ENCODE results near the gene ARHGAP22.

Gene ARHGAP22

DNA sequence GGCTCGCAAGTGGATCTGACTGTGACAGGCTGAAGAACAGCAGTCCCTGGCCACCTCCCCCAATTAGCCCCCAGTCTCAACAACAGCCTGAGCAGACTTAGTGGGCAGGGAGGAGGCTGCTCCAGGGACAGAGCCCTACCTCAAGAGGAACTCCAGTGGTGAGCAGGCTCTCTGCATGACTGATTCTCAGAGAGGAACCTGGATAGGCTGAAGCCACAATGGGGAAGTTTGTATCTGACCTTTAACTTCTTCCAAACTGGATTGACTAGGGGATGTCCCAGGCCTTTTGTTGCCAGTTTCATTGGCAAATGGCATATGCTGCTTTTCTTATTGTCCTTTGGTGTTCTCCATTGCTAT is 93.0 kb downstream of the ARHGAP22 start:
- Mint-ChIP-seq H3K27me3 (peaks cover 4% of the 10 kb centered on the region), H3K4me1 (peaks cover 5% of the 10 kb centered on the region), H3K4me3 (no peak overlapping the region), H3K9me3 (peaks cover 8% of the 10 kb centered on the region), H3K27ac (no peak overlapping the region), H3K36me3 (peaks cover 4% of the 10 kb centered on the region)
- DNase-seq (ENCODE audit: low spot score in 2 of 2): no peak
- peak; percentile 57 for ATAC-seq (ENCODE audit: low read depth)

DNA sequence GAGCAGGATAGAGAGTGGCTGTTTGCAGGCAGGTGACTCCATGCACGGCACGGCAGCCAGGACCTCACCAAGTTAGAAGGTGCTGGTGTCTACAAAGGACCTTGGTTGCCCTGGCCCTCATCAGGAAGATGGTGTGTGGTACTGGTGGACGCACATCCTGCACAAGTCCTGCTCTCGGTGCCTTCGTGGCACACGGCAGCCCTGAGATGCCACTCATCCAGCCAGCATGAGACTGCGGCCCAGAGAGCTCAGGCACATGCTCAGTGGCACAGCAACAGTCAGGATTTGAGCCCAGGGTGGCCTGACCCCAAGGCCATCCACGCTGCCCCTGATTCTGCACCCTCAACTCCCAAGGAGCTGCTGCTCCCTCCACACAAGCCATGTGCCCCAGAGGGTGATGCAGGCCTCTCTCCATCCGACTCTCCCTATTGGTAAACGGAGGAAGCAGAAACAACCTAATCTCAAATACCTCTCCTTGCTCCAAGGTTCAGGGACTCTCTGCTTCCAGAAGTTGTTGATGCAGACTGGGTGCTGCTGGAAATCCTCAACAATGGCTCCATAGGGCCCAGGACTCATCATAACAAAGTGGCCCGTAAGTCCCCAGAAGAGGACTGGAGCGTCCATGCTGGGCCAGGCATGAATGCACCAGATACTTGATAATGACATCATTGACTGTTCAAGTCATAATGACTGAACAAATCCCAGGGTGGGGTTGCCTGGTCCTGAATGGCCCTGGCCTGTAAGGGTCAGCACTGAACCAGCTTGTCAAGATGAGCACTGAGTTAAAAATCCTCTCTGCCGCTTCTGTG is 93.6 kb downstream of the ARHGAP22 start:
- ATAC-seq (ENCODE audit: low read depth) (no peak), DNase-seq (ENCODE audit: low spot score in 2 of 2) (no peak)
- no peak overlapping the region for H3K27ac Mint-ChIP-seq
- H3K9me3 Mint-ChIP-seq: peaks cover 8% of the 10 kb centered on the region
- peaks cover 4% of the 10 kb centered on the region for H3K27me3 Mint-ChIP-seq
- no peak overlapping the region for H3K4me3 Mint-ChIP-seq
- peaks cover 5% of the 10 kb centered on the region for H3K4me1 Mint-ChIP-seq
- peaks cover 4% of the 10 kb centered on the region for H3K36me3 Mint-ChIP-seq

DNA sequence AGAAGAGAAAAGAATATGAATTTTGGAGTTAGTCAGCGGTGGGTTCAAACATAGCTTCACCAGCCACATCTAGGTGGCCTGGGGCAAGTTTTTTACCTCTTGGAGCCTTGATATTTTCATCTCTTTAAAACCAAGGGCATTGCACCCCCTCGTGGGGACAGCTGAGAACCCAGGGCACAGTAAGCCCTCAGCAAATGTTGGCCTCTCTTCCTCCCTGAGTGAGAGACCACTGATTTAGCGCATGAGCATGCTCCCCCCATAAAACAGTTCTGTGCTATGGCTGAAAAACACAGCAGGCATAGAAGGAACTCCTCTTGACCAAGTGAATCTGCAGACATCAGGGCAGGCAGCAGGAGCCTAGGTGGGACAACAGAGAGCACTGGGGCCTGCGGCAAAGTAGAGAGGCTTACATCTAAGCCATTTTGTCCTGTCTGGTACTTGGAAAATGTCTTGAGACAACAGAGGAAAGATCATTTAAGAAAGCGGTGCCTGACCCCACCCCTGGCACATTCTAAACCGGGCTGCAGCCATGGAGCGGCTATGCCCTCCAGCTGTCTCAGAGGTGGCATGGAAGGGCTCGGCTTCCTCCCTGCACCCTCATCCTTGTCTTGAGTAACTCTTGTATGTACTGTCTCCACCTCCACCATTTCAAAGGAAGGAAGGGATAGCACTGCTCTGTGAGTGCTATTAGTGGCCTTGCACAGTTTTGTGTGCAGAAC is 94.7 kb downstream of the ARHGAP22 start:
- ATAC-seq (ENCODE audit: low read depth) (no peak), DNase-seq (ENCODE audit: low spot score in 2 of 2) (no peak)
- no peak overlapping the region for H3K27ac Mint-ChIP-seq
- H3K4me1 Mint-ChIP-seq: peaks cover 8% of the 10 kb centered on the region
- peaks cover 4% of the 10 kb centered on the region for H3K27me3 Mint-ChIP-seq
- H3K9me3 Mint-ChIP-seq: peaks cover 6% of the 10 kb centered on the region
- no peak overlapping the region for H3K4me3 Mint-ChIP-seq
- peaks cover 4% of the 10 kb centered on the region for H3K36me3 Mint-ChIP-seq

DNA sequence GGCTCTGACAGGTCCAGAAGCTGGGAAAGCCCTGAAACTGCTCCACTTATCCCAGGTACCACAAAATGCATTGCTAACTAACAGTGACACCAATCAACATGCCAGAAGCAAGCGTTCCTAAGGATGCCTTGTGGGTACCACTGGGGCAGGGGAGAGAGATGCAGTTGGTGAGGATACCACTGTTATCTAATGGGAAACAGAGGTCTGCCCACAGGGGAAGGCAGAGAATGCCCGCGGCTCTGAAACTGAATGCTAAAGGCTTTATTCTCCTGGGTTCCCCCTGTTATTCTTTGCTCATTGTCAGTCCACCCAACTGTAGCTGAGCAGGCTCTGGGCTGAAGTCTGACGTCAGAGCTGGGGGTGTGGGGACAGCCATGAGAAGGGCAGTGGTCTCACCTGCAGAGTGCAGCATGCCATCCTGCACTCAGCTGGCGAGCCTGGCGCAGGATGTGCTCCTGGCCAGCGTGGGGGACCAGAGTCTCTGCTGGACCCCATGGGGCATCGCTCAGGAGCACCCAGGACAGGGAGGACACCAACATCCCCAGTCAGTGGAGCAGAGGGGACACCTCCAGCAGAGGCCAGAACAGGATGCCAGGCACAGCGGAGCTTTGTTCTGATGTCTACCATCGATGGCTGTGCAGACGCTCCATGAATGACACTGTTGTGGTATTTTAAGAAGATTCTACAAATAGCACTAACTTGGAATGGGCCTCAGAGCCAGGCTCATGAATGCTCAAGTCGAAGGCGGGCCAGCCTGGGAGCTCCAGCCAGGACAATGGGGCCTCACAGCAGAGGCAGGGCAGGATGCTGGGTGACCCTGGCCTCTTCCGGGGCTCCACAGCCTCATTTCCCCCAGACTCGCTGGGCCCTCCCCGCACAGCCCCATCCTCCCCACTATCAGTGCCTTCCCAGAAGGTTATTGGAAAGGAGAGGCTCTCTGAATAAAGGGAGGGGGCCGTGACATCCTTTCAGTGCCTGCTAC is 95.8 kb downstream of the ARHGAP22 start:
- Mint-ChIP-seq H3K4me1 (peaks cover 8% of the 10 kb centered on the region), H3K27ac (no peak overlapping the region), H3K9me3 (peaks cover 3% of the 10 kb centered on the region), H3K4me3 (no peak overlapping the region), H3K36me3 (peaks cover 2% of the 10 kb centered on the region), H3K27me3 (peaks cover 6% of the 10 kb centered on the region)
- DNase-seq (ENCODE audit: low spot score in 2 of 2) (no peak), ATAC-seq (ENCODE audit: low read depth) (no peak)

DNA sequence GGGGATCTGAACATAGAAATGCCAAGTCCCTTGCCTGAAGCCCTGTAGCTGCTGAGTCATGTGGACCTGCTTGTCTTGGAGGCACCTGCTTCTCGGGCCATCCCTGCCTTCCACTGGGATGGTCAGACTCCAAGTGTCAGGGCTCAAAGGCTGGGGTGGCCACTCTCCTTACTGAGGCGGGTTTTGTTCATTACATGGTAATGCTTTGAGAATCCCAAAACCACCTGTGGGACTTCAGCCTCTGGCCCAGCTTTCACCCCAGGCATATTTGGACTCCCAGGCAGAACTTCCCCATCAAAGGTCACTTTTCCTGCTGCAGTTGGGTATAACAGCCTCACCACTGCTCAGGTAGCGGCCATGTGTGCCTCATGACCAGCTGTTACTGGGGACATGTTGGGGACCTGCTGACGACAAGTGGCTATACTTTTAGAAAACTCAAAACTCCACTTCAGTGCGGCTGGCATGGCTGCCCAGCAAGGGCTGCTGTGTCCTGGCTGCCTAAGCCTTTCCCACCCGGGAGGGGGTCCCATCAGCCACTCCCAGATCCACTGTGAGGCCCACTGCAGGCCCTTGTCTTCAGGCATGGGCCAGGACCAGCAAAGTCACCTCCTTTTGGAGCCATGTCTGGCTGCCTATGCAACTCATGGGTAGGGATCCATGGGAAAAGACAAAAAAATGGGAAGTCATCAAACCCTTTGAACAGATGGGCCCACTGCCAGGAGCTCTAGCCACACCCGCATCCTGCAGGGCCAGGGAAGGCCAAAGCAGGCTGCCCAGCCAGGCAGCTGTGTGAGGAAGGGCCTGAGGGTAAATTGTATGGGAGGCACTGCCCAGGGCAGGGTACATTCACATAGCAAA is 96.7 kb downstream of the ARHGAP22 start:
- Mint-ChIP-seq H3K4me1 (peaks cover 8% of the 10 kb centered on the region), H3K36me3 (no peaks in the 10 kb centered on the region), H3K27ac (no peak overlapping the region), H3K4me3 (no peak overlapping the region), H3K27me3 (peaks cover 3% of the 10 kb centered on the region), H3K9me3 (no peaks in the 10 kb centered on the region)
- DNase-seq (ENCODE audit: low spot score in 2 of 2): no peak
- ATAC-seq (ENCODE audit: low read depth): no peak

DNA sequence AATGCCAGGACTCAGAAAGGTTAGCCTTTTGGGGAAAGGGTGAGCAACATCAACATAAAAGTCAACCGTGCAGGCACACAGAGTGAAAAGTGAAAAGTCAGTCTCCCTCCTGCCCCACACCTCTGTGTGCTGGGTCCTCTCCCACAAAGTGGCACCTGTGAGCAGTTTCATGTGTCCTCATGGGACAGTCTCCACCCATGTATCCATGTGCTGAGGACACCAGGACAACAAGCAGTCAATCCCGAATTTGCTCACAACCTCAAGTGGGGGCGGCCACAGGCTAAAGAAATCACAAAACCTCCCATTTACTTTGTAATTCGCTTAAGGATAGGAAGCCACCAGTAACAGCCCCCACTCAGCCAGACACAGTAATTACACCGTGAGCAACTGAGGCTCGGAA is 97.4 kb downstream of the ARHGAP22 start:
- H3K27ac Mint-ChIP-seq: no peak overlapping the region
- DNase-seq (ENCODE audit: low spot score in 2 of 2): no peak
- H3K4me1 Mint-ChIP-seq: peaks cover 8% of the 10 kb centered on the region

DNA sequence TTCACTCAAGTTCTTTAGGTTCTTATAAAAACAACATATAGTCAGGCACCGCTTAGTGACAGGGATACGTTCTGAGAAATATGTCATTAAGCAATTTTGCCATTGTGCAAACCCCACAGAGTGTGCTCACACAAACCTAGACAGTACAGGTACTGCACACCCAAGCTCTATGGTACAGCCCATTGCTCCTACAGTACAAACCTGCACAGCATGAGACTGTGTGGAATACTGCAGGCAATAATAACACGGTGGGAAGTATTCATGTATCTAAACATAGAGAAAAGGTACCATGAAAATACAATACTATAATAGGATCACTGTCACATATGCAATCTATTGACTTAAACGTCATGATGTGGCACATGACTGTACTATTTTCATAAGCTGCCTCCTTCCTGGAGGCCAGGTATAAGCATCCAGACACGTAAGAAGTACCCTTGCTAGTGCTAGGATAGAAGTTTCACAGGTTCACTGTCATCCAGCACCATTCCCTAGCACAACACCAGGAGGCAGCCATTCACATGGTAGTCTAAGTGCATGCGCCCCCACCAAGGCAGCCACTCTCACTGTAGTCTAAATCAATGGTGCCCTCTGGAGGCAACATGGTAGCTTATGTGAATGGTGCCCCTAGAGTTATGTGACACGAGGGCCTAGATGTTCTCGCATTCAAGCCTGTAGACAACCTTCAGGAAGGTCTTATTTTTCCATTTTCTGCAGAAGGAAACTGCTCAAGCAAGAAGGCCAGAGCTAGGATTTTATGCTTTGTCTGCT is 98.5 kb downstream of the ARHGAP22 start:
- no peaks in the 10 kb centered on the region for H3K36me3 Mint-ChIP-seq
- no peak overlapping the region for H3K27ac Mint-ChIP-seq
- H3K4me1 Mint-ChIP-seq: peaks cover 4% of the 10 kb centered on the region
- no peak for ATAC-seq (ENCODE audit: low read depth)
- H3K4me3 Mint-ChIP-seq: no peak overlapping the region
- DNase-seq (ENCODE audit: low spot score in 2 of 2): no peak
- no peaks in the 10 kb centered on the region for H3K9me3 Mint-ChIP-seq
- H3K27me3 Mint-ChIP-seq: peaks cover 3% of the 10 kb centered on the region

More for the DNA sequence above, 97.4 kb downstream of the ARHGAP22 start:
- Mint-ChIP-seq H3K4me3 (no peak overlapping the region), H3K27me3 (peaks cover 3% of the 10 kb centered on the region), H3K36me3 (no peaks in the 10 kb centered on the region), H3K9me3 (no peaks in the 10 kb centered on the region)
- ATAC-seq (ENCODE audit: low read depth): no peak

DNA sequence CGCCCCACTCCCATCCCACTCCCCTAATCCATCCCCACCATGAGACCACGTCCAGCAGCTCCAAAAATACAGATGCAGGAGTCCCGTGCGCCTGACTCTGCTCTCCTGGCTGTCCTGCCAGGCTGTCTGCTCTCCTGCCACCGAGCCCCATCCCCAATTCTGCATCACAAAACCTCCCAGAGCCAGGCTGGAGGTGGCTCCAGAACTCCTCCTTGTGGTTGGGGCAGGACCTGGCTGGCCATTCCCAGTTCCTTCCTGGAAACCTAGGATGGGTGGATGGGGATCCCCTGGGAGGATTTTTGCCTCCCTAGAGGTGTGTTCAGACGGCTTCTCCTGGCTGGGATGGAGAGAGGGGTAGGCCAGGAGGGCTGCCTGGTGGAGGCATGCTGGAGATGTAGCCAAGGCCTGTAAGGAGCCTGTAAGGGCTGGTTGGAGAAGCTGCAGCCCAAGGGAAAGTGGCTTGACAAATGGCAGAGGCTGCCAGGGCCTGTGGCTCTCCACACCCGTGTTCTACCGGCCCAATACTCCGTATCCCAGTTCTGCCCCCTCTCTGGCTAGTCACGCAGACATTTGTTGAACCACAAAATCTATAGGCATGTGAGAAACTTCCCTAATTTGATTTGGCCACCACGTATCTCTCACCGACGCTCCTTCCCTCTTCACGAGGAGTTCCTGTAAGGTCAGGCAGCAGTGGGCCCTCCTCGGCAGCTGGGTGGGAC is 99.3 kb downstream of the ARHGAP22 start:
- Mint-ChIP-seq H3K4me1 (peaks cover 8% of the 10 kb centered on the region), H3K36me3 (no peaks in the 10 kb centered on the region), H3K27me3 (peaks cover 3% of the 10 kb centered on the region), H3K27ac (no peak overlapping the region), H3K9me3 (no peaks in the 10 kb centered on the region), H3K4me3 (no peak overlapping the region)
- ATAC-seq (ENCODE audit: low read depth) (no peak), DNase-seq (ENCODE audit: low spot score in 2 of 2) (no peak)

DNA sequence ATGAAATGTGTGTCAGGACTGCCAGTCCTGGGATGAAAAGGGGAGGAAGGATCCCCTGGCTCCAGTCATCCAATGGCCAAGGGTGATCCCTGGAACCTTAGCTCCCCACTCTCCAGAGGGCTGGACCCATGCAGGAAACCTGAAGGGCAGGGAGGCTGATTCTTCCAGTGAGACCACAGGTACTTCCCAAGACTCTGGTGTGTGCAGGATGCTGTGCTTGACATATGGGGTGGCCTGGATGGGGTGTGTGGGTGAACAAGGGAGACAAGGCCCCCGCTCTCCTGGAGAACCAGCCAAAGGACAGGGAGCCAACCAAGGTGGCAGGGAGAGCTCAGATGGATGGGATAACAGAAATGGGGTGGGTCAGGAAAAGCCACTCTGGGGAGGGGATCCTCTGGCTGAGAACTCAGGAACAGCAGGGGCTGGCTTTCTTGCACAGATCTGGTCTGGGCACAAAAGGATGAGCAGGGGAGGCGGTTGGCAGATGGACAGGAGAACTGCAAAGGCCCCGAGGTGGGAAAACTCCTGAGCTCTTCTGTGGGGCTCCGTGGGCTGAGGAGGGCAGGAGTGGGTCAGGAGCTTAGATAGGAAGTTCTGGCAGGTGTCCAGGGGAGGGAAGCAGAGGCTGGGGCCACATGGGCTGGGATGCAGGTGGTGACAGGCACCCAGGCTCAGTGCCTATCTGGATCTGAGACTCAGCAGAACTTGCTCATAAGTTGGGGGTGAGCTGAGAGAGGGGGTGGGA is 100.6 kb downstream of the ARHGAP22 start:
- no peak for DNase-seq (ENCODE audit: low spot score in 2 of 2)
- no peaks in the 10 kb centered on the region for H3K9me3 Mint-ChIP-seq
- no peak for ATAC-seq (ENCODE audit: low read depth)
- peaks cover 8% of the 10 kb centered on the region for H3K4me1 Mint-ChIP-seq
- no peak overlapping the region for H3K27ac Mint-ChIP-seq
- no peak overlapping the region for H3K4me3 Mint-ChIP-seq
- H3K27me3 Mint-ChIP-seq: peaks cover 3% of the 10 kb centered on the region
- no peaks in the 10 kb centered on the region for H3K36me3 Mint-ChIP-seq

DNA sequence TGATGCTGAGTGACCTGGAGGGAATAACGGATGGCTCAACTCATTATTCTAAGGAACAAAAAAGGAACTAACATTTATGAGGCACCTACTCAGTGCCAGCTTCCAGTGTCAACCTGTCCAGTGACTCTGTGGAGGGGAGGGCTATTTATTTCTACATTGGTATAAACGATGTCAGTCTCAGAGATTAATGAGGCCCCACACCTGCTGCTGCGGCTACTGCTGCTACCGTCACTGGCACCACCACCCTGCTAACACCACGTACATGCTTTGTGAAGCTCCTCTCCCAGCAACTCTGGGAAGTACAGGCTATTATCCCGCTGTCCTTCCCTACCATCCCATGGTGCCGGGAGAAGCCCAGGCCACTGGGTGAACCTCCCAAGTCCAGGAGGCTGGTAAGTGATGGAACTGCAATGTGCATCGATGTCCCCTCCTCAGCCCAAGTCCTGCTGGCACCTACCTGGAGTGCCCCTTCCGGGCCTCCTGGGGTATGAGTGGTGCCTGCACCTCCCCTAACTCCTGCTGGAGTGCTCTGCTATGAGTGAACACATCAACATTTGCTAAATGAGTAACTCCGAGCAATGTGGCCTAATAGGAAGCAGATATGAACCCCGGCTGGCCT is 101.5 kb downstream of the ARHGAP22 start:
- H3K4me1 Mint-ChIP-seq: peaks cover 8% of the 10 kb centered on the region
- DNase-seq (ENCODE audit: low spot score in 2 of 2) (no peak), ATAC-seq (ENCODE audit: low read depth) (no peak)
- no peaks in the 10 kb centered on the region for H3K9me3 Mint-ChIP-seq
- no peak overlapping the region for H3K27ac Mint-ChIP-seq
- H3K4me3 Mint-ChIP-seq: no peak overlapping the region
- H3K27me3 Mint-ChIP-seq: peaks cover 3% of the 10 kb centered on the region
- no peaks in the 10 kb centered on the region for H3K36me3 Mint-ChIP-seq

DNA sequence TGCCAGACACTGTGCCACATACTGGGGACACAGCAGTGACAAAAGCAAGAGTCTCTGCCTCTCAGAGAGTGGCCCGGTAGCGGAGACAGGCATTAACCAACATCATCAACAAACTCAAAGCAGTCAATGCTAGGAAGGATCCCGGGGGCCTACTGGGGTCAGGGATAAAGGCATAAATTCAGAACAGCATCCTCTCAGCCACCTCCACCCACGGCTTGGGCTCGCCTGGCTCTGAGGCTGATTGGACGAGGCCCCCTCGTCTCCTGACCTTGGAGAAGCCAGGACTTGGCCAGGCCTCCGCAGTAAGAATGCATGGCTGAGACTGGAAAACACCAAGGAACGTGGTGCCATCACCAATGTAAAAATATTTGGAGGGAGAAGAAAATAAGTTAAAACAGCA is 102.1 kb downstream of the ARHGAP22 start:
- Mint-ChIP-seq H3K9me3 (no peaks in the 10 kb centered on the region), H3K27ac (no peak overlapping the region), H3K36me3 (no peaks in the 10 kb centered on the region)

More for the DNA sequence above, 102.1 kb downstream of the ARHGAP22 start:
- no peak for DNase-seq (ENCODE audit: low spot score in 2 of 2)
- H3K4me1 Mint-ChIP-seq: peaks cover 8% of the 10 kb centered on the region
- peaks cover 3% of the 10 kb centered on the region for H3K27me3 Mint-ChIP-seq
- H3K4me3 Mint-ChIP-seq: no peak overlapping the region
- ATAC-seq (ENCODE audit: low read depth): no peak

Measured in memory B cell (primary cell).